Neural cell (in vitro differentiated cells): ENCODE data around the gene DOCK4. TPM values are rescaled to one million over a fixed set of nuclear protein-coding genes. Genes with fewer than 3 reads are reported as not detected.

Source experiments
- H2AFZ ChIP-seq: fragments of 200-600, 300-800 bp; sonication (generic), shearing (Covaris generic); 2 replicates; pipeline ENCODE4 v1.6.0; 2014; ENCODE audit warnings: low read depth, mild to moderate bottlenecking, antibody characterized with exemption, low read length, moderate library complexity
- H3F3A ChIP-seq: fragments of 200-600 bp; shearing (Covaris generic); 2 replicates; pipeline ENCODE4 v1.6.1; 2016; ENCODE audit warnings: mild to moderate bottlenecking, moderate library complexity, mixed read lengths, antibody characterized with exemption, low read length; ENCODE audit not compliant: insufficient read depth, poor library complexity, severe bottlenecking
- H3K27ac ChIP-seq: fragments of 200-600, 300-800 bp; sonication (generic), shearing (Covaris generic); 2 replicates; pipeline ENCODE4 v1.5.1; 2014; ENCODE audit warnings: mild to moderate bottlenecking, low read length, moderate library complexity
- H3K27me3 ChIP-seq: fragments of 300-800, 200-600 bp; sonication (generic), shearing (Covaris generic); 2 replicates; pipeline ENCODE4 v1.6.0; 2014; ENCODE audit warnings: mild to moderate bottlenecking, low read depth, low read length, moderate library complexity; ENCODE audit not compliant: insufficient read depth
- H3K36me3 ChIP-seq: fragments of 300-800, 200-600 bp; sonication (generic), shearing (Covaris generic); 2 replicates; pipeline ENCODE4 v1.5.1; 2014; ENCODE audit warnings: mild to moderate bottlenecking, antibody characterized with exemption, low read length, moderate library complexity; ENCODE audit not compliant: insufficient read depth
- H3K4me2 ChIP-seq: fragments of 300-800, 200-600 bp; sonication (generic), shearing (Covaris generic); 2 replicates; pipeline ENCODE4 v1.6.0; 2014; ENCODE audit warnings: mild to moderate bottlenecking, low read length
- H3K4me3 ChIP-seq: fragments of 300-800, 200-600 bp; sonication (generic), shearing (Covaris generic); 2 replicates; pipeline ENCODE4 v1.5.1; 2014; ENCODE audit warnings: mild to moderate bottlenecking, low read length, moderate library complexity
- H3K79me2 ChIP-seq: fragments of 200-600 bp; shearing (Covaris generic); replicated peaks from 2 replicates; pipeline ENCODE4 v1.6.0; 2014; ENCODE audit warnings: mild to moderate bottlenecking, low read length, moderate library complexity; ENCODE audit not compliant: insufficient read depth
- H3K9ac ChIP-seq: fragments of 300-800, 200-600 bp; sonication (generic), shearing (Covaris generic); 2 replicates; pipeline ENCODE4 v1.6.1; 2016; ENCODE audit warnings: mild to moderate bottlenecking, low read length, mixed read lengths
- H3K9me2 ChIP-seq: fragments of 200-600 bp; shearing (Covaris generic); 2 replicates; pipeline ENCODE4 v1.6.1; 2016; ENCODE audit warnings: mild to moderate bottlenecking, low read length, mixed read lengths; ENCODE audit not compliant: insufficient read depth
- H3K9me3 ChIP-seq: fragments of 200-600, 300-800 bp; sonication (generic), shearing (Covaris generic); 2 replicates; pipeline ENCODE4 v1.6.1; 2016; ENCODE audit warnings: mild to moderate bottlenecking, mixed run types, low read length, moderate library complexity, mixed read lengths
- H4K20me1 ChIP-seq: fragments of 200-600 bp; shearing (Covaris generic); 2 replicates; pipeline ENCODE4 v1.6.1; 2016; ENCODE audit warnings: mild to moderate bottlenecking, mixed run types; ENCODE audit not compliant: insufficient read depth
- CTCF ChIP-seq: fragments of 450-650 bp; IDR thresholded peaks from 2 replicates; pipeline ENCODE4 v1.5.1; 2014; ENCODE audit warnings: antibody characterized with exemption, mild to moderate bottlenecking, moderate library complexity; ENCODE audit not compliant: poor library complexity, severe bottlenecking
- EP300 ChIP-seq: fragments of 450-650 bp; conservative IDR thresholded peaks from 2 replicates; pipeline ENCODE4 v1.6.1; 2014; ENCODE audit warnings: antibody characterized with exemption, mild to moderate bottlenecking, moderate library complexity; ENCODE audit not compliant: poor library complexity, severe bottlenecking
- EZH2 ChIP-seq: fragments of 200-600, 300-800 bp; shearing (Covaris generic), sonication (generic); IDR thresholded peaks from 2 replicates; pipeline ENCODE4 v1.6.1; 2014; ENCODE audit warnings: antibody characterized with exemption, low read length, borderline replicate concordance, mild to moderate bottlenecking; ENCODE audit not compliant: insufficient read depth, poor library complexity, severe bottlenecking
- MXI1 ChIP-seq: fragments of 450-650 bp; conservative IDR thresholded peaks from 2 replicates; pipeline ENCODE4 v1.6.1; 2014; ENCODE audit warnings: antibody characterized with exemption, mild to moderate bottlenecking; ENCODE audit not compliant: poor library complexity, severe bottlenecking
- POLR2AphosphoS5 ChIP-seq: IDR thresholded peaks from 2 replicates; pipeline ENCODE4 v1.6.1; 2012
- RAD21 ChIP-seq: fragments of 450-650 bp; conservative IDR thresholded peaks from 2 replicates; pipeline ENCODE4 v1.6.1; 2014; ENCODE audit warnings: antibody characterized with exemption, mild to moderate bottlenecking, moderate library complexity
- REST ChIP-seq: IDR thresholded peaks from 2 replicates; pipeline ENCODE4 v1.6.1; 2012; ENCODE audit warnings: borderline replicate concordance
- SMC3 ChIP-seq: fragments of 450-650 bp; conservative IDR thresholded peaks from 2 replicates; pipeline ENCODE4 v1.6.1; 2014; ENCODE audit warnings: antibody characterized with exemption, mild to moderate bottlenecking, moderate library complexity; ENCODE audit not compliant: poor library complexity
- TAF1 ChIP-seq: IDR thresholded peaks from 2 replicates; pipeline ENCODE4 v1.6.1; 2012; ENCODE audit warnings: low read depth
- polyA plus RNA-seq: library from polyadenylated mRNA; depleted of rRNA; stranded (reverse); fragments of >200 nt; gene quantifications from 2 replicates; pipeline ENCODE4 v1.2.3, GENCODE V29; 2014

DOCK4 gene
- polyA plus RNA-seq, 1 donor from 2014 or later: 28.1 TPM

- H3K9me2 ChIP-seq: no peaks in the 10 kb centered on the region
- no peaks in the 10 kb centered on the region for H3K27me3 ChIP-seq
- no peaks in the 10 kb centered on the region for H3F3A ChIP-seq
- H3K4me2 ChIP-seq: no peak overlapping the region
- H3K4me3 ChIP-seq: no peak overlapping the region
- no peak for TF ChIP-seq EP300
- no peak for TF ChIP-seq RAD21
- no peak for TF ChIP-seq POLR2AphosphoS5
- TF ChIP-seq REST: no peak
- no peak for TF ChIP-seq EZH2
- TF ChIP-seq TAF1: no peak
- TF ChIP-seq MXI1: no peak
- no peak for TF ChIP-seq SMC3
- TF ChIP-seq CTCF: no peak
- no peak overlapping the region for H3K27ac ChIP-seq
- no peaks in the 10 kb centered on the region for H4K20me1 ChIP-seq
- H2AFZ ChIP-seq: no peak overlapping the region
- H3K9me3 ChIP-seq: no peaks in the 10 kb centered on the region
- no peaks in the 10 kb centered on the region for H3K79me2 ChIP-seq
- H3K36me3 ChIP-seq: no peaks in the 10 kb centered on the region
- H3K9ac ChIP-seq: no peak overlapping the region
Observed at GRCh38 chr7:112113913-112114575, 92.2 kb downstream of the DOCK4 start.

- Histone ChIP-seq H4K20me1 (no peaks in the 10 kb centered on the region), H3K9me2 (no peaks in the 10 kb centered on the region), H3K27me3 (no peaks in the 10 kb centered on the region), H3K79me2 (no peaks in the 10 kb centered on the region), H3K36me3 (no peaks in the 10 kb centered on the region), H3F3A (no peaks in the 10 kb centered on the region), H3K27ac (no peak overlapping the region), H3K4me3 (no peak overlapping the region), H3K9me3 (no peaks in the 10 kb centered on the region), H3K9ac (no peak overlapping the region), H2AFZ (no peak overlapping the region), H3K4me2 (no peak overlapping the region)
- TF ChIP-seq RAD21 (no peak), REST (no peak), MXI1 (no peak), TAF1 (no peak), CTCF (no peak), EZH2 (no peak), SMC3 (no peak), EP300 (no peak), POLR2AphosphoS5 (no peak)
Observed at GRCh38 chr7:112112822-112113255, 93.4 kb downstream of the DOCK4 start.
